HG03558 (cell line): Measurements from ENCODE around the gene RPS6KB1.
"Not testable (repeated sequence)": the region's sequence is repeated elsewhere in the genome, so short reads cannot be mapped to it uniquely, and the experiment has no call there.

Experiments
- ATAC-seq: cut with Tn5 transposase; IDR thresholded peaks from one replicate; pipeline ENCODE4 v1.9.1; 2021; ENCODE audit warnings: moderate number of reproducible peaks; ENCODE audit not compliant: unreplicated experiment; ENCODE audit errors: extremely low read depth

RPS6KB1 gene

GRCh38 chr17:59869941-59870218 lies 23.0 kb upstream of the RPS6KB1 start:
- ATAC-seq: no peak

GRCh38 chr17:59870482-59870881 lies 22.4 kb upstream of the RPS6KB1 start:
- no peak for ATAC-seq

GRCh38 chr17:59872351-59872750 lies 20.6 kb upstream of the RPS6KB1 start:
- no peak for ATAC-seq

DNA sequence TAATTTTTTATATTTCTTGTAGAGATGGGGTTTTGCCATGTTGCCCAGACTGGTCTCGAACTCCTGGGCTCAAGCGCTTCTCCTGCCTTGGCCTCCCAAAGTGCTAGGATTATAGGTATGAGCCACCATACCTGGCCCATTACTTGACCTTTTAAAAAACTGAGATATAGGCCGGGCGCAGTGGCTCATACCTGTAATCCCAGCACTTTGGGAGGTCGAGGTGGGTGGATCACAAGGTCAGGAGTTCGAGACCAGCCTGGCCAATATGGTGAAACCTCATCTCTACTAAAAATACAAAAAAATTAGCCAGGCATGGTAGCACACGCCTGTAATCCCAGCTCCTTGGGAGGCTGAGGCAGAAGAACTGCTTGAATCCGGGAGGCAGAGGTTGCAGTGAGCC lies 19.5 kb upstream of the RPS6KB1 start:
- ATAC-seq: not testable (repeated sequence)

DNA sequence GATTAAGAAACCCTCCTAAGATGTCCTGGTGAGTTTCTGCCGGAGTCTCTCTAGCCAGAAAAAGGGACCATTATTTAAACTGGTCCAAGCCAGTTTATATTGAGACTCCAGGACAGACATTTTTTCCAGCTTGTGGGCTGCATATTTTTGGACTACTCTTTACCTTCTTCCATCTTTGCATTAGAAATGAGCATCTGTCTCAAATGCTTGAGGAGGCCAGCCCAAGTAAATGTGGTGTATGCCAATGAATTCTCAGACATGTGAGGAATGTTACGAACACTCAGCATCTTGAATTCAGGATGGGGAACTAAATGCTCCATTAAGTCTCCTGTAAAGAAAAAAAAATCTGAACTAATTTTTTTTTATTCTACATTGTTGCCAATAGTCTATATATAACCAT lies 18.5 kb upstream of the RPS6KB1 start:
- ATAC-seq: no peak

DNA sequence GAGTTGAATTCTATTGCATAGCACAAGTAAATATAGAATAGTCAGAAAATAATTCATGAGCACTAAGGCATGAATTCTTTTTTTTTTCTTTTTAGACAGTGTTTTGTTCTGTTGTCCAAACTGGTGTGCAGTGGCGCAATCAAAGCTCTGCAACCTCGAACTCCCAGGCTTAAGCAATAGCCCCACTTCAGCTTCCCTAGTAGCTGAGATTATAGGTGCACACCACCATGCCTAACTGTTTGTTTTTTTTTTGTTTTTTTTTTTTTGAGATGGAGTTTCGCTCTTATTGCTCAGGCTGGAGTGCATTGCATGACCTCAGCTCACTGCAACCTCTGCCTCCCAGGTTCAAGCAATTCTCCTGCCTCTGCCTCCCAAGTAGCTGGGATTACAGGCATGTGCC lies 16.8 kb upstream of the RPS6KB1 start:
- no peak for ATAC-seq

DNA sequence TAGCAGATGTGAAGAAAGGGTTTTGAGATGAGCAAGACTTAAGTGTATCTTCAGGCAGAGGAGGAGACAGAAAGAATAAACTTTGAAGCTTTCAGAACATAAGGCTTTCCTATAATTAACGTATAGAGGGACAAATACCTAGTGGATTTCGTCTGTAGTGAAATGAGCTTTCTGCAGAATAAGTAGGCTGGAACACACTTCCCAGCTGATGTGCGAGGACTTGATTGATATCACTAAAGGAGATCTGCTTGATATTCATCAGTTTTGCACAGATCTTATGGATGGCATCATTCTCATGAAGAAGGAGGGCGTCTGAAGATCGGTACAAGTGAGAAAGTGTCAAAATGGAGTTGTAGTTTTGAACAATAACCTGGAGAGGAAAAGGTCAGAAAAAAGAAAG lies 15.0 kb upstream of the RPS6KB1 start:
- ATAC-seq: no peak

DNA sequence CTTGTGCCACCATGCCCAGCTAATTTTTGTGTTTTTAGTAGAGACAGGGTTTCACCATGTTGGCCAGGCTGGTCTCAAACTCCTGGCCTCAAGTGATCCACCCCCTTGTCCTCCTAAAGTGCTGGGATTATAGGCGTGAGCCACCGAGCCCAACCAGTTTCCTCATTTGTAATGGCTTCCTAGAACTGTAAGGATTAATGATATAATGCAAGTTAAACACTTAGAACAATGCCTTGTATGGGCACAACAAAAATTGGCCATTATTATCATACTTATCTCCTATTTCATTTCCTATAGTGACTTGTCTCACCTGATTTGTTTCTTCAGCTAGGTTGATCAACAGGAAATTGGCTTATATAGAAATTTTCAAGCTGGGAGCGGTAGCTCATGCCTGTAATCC lies 14.3 kb upstream of the RPS6KB1 start:
- ATAC-seq: no peak

DNA sequence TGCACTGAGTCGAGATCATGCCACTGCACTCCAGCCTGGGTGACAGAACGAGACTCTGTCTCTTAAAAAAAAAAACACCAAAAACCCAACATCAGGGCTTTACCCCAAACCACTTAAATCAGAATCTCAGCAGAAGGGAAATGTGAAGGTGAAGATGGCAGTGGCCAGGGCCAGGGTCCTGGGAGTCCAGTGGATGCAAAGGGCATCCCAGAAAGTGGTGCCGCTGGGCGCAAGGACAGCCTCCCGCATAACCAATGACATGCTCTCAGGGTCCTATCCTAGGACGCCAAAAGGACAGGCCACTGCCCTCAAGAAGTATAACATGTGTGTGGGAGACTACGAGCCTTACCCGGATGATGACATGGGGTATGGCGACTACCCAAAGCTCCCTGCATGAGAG lies 8.1 kb upstream of the RPS6KB1 start:
- no peak for ATAC-seq

- no peak for ATAC-seq
Observed at GRCh38 chr17:59888145-59888750, 4.7 kb upstream of the RPS6KB1 start.

- no peak for ATAC-seq
Observed at GRCh38 chr17:59890720-59891119, 2.2 kb upstream of the RPS6KB1 start.

- ATAC-seq: no peak
Observed at GRCh38 chr17:59892251-59892923, 534 bp upstream of the RPS6KB1 start.

DNA sequence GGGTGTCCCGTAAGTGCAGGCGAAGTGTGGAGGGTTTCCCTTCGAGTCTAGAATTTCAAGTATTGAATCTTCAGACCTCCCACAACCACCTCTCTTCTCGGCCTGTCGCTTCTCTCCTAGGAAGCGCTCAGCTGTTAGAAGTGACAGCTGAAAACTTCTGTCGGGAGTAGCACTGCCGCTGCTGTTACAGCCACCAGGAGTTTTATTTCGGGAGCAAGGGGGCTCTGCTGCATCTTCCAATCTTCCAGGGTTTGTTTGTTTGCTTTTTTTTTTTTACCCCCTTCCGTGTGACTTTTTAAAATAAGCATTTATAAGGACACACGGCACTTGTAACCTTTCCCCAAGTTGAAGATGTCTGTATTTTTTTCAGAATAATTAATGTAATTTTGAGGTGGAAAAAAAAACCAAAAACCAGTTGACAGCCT lies 767 bp downstream of the RPS6KB1 start:
- ATAC-seq: no peak

GRCh38 chr17:59897090-59897489 lies 4.2 kb downstream of the RPS6KB1 start:
- no peak for ATAC-seq

- ATAC-seq: no peak
Observed at GRCh38 chr17:59899099-59899498, 6.2 kb downstream of the RPS6KB1 start.

GRCh38 chr17:59901604-59902003 lies 8.7 kb downstream of the RPS6KB1 start:
- ATAC-seq: no peak

DNA sequence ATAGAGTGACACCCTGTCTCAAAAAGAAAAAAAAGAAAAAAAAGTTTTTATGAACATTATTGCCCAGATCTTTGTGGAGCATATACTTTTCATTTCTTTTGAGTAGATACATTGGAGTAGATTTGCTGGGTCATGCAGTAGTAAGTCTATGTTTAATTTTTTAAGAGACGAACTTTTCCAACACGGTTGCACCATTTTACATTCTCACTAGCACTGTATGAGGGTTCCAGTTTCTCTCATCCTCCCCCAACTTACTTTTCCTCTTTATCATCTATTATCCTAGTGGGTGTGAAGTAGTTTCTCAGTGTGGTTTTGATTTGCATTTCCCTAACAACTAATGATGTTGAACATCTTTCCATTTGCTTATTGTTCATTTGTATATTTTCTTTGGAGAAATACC lies 10.5 kb downstream of the RPS6KB1 start:
- ATAC-seq: no peak

- ATAC-seq: no peak
Observed at GRCh38 chr17:59907467-59907866, 14.5 kb downstream of the RPS6KB1 start.

GRCh38 chr17:59914274-59914854 lies 21.4 kb downstream of the RPS6KB1 start:
- no peak for ATAC-seq

GRCh38 chr17:59916446-59916845 lies 23.5 kb downstream of the RPS6KB1 start:
- no peak for ATAC-seq

DNA sequence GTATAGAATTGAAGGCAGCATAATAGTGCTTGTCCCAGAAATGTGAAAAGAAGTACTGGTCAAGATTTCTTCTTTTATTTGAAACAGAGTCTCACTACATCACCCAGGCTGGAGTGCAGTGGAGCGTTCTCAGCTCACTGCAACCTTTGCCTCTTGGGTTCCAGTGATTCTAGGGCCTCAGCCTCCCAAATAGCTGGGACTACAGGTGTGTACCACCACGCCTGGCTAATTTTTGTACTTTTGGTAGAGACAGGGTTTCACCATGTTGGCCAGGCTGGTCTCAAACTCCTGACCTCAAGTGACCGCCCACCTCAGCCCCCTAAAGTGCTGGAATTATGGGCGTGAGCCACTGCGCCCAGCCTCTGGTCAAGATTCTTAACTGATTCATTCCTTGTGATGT lies 27.7 kb downstream of the RPS6KB1 start:
- not testable (repeated sequence) for ATAC-seq

DNA sequence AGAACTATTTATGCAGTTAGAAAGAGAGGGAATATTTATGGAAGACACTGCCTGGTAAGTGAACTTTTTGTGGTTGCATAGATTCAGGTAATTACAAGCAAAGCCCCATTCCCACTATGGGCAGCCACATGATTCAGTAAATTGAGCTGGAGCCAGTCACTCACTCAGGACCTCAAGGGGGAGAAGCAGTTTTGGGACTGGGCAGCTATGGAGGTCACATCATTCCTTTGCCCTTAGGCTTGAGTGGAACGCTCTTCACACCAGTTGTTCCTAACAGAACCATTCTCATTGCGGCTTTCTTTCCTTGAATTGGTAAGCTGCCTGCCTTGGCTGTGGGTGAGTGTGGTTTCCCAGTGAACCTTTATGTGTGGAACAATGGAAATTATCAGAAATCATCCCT lies 37.2 kb downstream of the RPS6KB1 start:
- ATAC-seq: not testable (repeated sequence)
